C4-2B (cell line): ENCODE measurements around the gene GGT5.

Source experiments
- H3K27ac ChIP-seq: fragments of 450-650 bp; 2 replicates; pipeline ENCODE4 v1.5.1; 2017
- ZFX ChIP-seq: fragments of 450-650 bp; IDR thresholded peaks from 2 replicates; pipeline ENCODE4 v1.6.1; 2017
- TF ChIP-seq, protein P1 (sequence below): fragments of 450-650 bp; conservative IDR thresholded peaks from 2 replicates; pipeline ENCODE4 v1.5.1; 2017; ENCODE audit warnings: mild to moderate bottlenecking

GGT5 gene

DNA sequence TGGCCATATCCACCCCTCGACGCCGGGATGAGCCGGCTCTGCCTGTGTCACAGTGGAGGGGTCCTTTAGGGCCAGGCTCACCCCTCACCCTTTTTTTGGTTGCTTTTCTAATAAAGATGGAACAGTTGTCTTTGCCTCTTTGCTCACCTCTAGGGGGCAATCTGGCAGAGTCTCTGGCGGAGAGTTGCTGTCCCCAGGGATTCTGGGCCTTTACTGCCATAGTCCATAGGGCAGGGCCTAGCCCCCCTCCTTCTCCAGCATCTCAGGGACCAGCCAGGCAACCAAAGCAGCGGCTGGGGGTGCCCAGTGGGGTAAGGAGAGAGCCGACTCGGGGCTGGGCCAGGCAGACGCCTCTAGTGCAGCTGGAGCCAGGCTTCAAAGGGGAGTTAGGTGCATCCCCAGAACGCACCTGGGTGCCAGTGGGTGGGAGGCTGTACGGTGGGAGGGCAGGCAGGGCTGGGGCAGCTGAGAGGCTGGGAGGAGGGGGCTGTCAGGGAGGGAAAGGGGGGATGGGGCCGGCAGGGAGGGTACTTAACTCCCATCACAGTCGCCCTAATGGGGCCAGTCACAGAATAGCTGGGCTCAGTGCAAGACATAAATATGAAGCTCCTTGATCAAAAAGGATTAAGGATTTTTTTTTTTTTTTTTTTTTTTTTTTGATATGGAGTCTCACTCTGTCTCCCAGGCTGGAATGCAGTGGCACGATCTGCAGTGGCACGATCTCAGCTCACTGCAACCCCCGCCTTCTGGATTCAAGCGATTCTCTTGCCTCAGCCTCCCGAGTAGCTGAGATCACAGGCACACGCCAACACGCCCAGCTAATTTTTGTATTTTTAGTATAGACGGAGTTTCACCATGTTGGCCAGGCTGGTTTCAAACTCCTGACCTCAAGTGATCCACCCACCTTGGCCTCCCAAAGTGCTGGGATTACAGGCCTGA lies 66.1 kb downstream of the GGT5 start:
- H3K27ac ChIP-seq: no peak overlapping the region
- TF ChIP-seq, protein P1, sequence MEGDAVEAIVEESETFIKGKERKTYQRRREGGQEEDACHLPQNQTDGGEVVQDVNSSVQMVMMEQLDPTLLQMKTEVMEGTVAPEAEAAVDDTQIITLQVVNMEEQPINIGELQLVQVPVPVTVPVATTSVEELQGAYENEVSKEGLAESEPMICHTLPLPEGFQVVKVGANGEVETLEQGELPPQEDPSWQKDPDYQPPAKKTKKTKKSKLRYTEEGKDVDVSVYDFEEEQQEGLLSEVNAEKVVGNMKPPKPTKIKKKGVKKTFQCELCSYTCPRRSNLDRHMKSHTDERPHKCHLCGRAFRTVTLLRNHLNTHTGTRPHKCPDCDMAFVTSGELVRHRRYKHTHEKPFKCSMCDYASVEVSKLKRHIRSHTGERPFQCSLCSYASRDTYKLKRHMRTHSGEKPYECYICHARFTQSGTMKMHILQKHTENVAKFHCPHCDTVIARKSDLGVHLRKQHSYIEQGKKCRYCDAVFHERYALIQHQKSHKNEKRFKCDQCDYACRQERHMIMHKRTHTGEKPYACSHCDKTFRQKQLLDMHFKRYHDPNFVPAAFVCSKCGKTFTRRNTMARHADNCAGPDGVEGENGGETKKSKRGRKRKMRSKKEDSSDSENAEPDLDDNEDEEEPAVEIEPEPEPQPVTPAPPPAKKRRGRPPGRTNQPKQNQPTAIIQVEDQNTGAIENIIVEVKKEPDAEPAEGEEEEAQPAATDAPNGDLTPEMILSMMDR: no peak; the same call in 1 of the 2 replicates
- TF ChIP-seq ZFX: no peak

DNA sequence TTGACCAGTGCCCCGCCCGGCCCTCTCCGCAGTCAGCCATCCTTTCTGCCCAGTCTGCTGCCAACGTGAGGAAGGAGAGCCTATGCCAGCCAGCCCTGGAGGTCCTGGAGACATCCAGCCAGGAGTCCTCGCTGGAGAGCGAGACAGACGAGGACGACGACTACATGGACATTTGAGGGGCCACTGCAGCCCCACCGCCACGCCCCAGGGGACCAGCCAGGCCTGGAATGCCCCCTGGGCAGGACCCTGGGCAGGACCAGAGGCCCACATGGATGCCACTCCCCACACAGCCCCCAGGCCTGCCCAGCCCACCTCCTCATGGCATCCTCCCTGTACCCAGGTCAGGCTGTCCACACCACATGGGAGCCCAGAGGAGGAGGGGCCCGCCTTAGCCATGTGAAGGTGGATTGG lies 66.9 kb downstream of the GGT5 start:
- H3K27ac ChIP-seq: no peak overlapping the region
- no peak for TF ChIP-seq ZFX
- TF ChIP-seq, protein P1: no peak

DNA sequence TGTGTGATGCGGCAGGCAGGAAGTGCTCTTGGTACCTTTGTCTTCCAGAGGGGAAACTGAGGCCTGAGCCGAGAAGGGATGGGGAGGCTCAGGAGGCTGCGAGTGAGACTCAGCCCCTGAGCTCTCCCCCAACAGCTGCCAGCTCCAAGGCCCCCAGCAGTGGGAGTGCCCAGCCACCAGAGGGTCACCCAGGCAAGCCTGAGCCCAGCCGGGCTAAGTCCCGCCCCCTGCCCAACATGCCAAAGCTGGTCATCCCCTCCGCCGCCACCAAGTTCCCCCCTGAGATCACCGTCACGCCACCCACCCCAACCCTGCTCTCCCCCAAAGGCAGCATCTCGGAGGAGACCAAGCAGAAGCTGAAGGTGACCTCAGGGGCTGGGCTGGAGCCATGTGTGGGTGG lies 67.4 kb downstream of the GGT5 start:
- TF ChIP-seq, protein P1: no peak
- no peak for TF ChIP-seq ZFX
- H3K27ac ChIP-seq: no peak overlapping the region

DNA sequence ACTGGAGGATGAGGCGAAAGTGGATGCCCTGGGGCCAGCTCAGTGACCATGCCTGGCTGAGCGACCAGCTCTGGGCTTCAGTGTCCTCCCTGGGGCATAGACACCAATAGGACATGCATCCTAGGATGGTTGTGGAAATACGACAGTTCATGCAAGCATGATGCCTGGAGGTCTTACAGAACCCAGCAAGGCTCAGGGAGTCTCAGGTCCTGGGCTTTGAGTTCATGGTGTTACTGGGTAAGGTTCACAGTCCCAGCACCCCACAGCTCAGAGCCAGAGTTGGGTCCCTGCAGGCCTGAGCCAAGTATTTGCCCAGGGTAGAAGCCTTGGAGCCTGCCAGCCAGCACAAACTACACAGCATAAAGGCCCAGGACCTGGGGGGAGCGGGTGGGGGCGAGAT lies 67.8 kb downstream of the GGT5 start:
- TF ChIP-seq ZFX: no peak
- TF ChIP-seq, protein P1: no peak
- H3K27ac ChIP-seq: no peak overlapping the region

DNA sequence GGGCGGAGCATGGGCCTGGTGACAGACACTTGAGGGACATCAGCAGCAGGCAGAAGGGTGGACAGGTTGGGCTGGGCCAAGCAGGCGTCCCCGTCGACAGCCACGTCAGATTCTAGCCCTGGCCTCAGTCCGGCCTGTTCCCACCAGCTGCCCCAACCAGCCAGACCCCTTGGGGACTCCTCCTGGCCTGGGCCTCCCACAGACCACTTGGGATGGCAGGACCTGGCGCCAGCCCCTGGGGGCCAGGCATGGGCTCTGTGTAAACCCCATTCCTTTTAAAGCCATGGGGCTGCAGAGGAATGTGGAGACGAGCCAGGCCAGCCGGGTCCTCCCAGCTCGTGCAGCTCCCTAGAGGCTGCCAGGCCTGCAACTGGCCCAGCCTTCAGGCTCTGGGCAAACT lies 68.3 kb downstream of the GGT5 start:
- TF ChIP-seq, protein P1: no peak
- no peak for TF ChIP-seq ZFX
- H3K27ac ChIP-seq: no peak overlapping the region

DNA sequence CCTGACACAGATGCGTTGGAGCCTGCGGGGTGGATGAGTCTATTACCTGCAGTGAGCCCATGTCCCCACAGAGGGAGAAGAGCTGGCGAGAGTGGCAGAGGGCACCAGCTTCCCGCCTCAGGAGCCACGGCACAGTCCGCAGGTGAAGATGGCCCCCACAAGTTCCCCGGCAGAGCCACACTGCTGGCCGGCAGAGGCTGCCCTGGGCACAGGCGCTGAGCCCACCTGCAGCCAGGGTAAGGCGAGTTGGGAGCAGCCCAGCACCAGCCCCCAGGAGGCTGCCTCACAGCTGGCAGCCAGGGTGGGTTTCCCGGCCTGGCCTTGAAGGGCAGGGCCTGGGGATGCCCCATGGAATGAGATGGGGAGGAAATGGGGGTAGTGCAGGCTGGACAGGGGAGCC lies 68.8 kb downstream of the GGT5 start:
- TF ChIP-seq, protein P1: no peak
- TF ChIP-seq ZFX: no peak
- no peak overlapping the region for H3K27ac ChIP-seq

DNA sequence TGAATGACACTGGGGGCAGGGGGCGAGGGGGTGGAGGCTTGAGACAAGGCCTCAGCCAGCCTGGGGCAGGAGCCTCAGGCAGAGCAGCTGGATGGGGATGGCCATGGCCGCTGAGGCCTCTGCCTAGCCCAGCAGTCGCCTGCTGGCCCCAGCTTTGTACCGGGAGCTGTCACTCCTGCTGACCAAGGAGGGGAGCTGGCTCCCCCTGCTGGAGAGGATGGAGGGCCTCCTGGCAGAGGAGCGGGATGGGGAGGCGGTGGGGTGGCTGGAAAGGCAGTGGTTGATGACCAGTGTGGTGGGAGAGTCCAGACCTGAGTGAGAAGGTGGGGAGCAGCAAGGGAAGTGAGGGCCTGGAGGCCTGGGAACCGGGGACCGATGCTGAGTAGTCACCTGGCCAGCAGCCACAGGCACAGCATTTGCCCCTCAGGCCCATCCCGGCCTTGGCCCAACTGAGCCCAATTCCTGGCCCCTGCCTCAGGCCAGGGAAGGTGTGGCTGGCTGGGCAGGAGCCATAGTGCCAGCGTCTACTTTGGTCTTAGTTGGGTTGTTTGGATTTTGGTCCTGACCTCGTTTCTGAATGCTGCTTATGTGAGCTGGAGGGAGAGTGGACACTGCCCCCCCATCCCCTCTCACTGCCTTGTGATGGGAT lies 69.6 kb downstream of the GGT5 start:
- H3K27ac ChIP-seq: no peak overlapping the region
- no peak for TF ChIP-seq ZFX
- TF ChIP-seq, protein P1: peak; percentile 90
